Skeletal muscle satellite cell (primary cell): ENCODE measurements around the gene ZMIZ1.
"Not testable (repeated sequence)": the region's sequence is repeated elsewhere in the genome, so short reads cannot be mapped to it uniquely, and the experiment has no call there.

Experiments
- H3K27me3 ChIP-seq: 2 replicates; pipeline ENCODE4 v1.7.0; 2013; ENCODE audit warnings: low read length; ENCODE audit not compliant: control insufficient read depth, insufficient read depth
- H3K36me3 ChIP-seq: 2 replicates; pipeline ENCODE4 v1.7.0; 2013; ENCODE audit warnings: mild to moderate bottlenecking, control low read depth, low read length; ENCODE audit not compliant: insufficient read depth
- H3K4me1 ChIP-seq: 2 replicates; pipeline ENCODE4 v1.7.0; 2013; ENCODE audit warnings: low read length; ENCODE audit not compliant: control insufficient read depth, insufficient read depth
- H3K4me2 ChIP-seq: 2 replicates; pipeline ENCODE4 v1.7.0; 2013; ENCODE audit warnings: mild to moderate bottlenecking, low read length
- H3K4me3 ChIP-seq: 2 replicates; pipeline ENCODE4 v1.7.0; 2013; ENCODE audit warnings: low read length
- H3K9ac ChIP-seq: 2 replicates; pipeline ENCODE4 v1.7.0; 2013; ENCODE audit warnings: mild to moderate bottlenecking, low read depth, low read length, moderate library complexity
- H3K9me3 ChIP-seq: replicated peaks from 2 replicates; pipeline ENCODE4 v1.7.0; 2013; ENCODE audit warnings: mild to moderate bottlenecking, control low read depth, low read length

The ZMIZ1 gene

DNA sequence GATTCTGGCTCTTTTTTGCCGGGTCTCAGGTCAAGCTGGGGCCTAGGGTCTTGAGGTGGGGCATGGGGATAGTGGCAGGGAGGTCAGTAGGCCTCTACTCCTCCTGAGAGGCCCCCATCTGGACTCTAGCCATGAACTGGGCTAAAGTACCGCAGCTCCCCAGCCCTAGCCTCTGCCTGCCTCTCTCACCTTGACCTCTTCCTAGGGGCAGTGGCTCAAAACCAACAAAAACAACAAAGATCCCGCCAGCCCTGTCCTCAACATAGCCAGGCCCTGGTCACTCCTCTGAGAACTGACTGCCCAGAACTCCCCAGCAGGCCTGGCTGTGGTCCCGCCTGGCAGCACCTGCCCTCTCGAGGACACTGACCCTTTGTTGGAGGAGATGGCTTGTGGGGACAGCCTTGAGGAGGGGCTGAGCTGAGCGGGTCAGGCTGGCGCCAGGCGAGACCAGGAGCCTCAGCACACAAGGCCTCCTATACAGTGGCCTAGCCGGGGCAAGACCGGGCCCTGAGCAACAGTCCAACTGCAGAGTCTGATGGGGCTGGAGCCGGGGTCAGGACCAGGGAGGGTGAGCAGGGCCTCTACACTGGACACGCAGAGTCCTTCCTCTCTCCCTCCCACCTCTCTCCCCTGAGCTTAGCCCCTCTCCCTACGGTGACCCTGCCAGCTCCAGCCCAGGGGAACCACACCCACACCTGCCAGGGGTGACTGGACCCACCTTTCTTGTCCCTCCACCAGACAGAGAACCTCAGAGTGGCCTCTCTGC is 266.9 kb downstream of the ZMIZ1 start:
- no peaks in the 10 kb centered on the region for H3K9me3 ChIP-seq
- H3K4me1 ChIP-seq: peaks cover 27% of the 10 kb centered on the region
- no peaks in the 10 kb centered on the region for H3K27me3 ChIP-seq
- no peak overlapping the region for H3K9ac ChIP-seq
- no peak overlapping the region for H3K4me3 ChIP-seq
- no peaks in the 10 kb centered on the region for H3K36me3 ChIP-seq
- no peak overlapping the region for H3K4me2 ChIP-seq

- Histone ChIP-seq H3K27me3 (no peaks in the 10 kb centered on the region), H3K4me2 (no peak overlapping the region), H3K4me1 (peaks cover 23% of the 10 kb centered on the region), H3K9ac (no peak overlapping the region), H3K4me3 (no peak overlapping the region), H3K36me3 (no peaks in the 10 kb centered on the region), H3K9me3 (no peaks in the 10 kb centered on the region)
Observed at GRCh38 chr10:79336276-79336675, 267.5 kb downstream of the ZMIZ1 start.

GRCh38 chr10:79336739-79337138 is 268.0 kb downstream of the ZMIZ1 start:
- no peak overlapping the region for H3K4me3 ChIP-seq
- no peaks in the 10 kb centered on the region for H3K36me3 ChIP-seq
- H3K27me3 ChIP-seq: no peaks in the 10 kb centered on the region
- peaks cover 18% of the 10 kb centered on the region for H3K4me1 ChIP-seq
- no peaks in the 10 kb centered on the region for H3K9me3 ChIP-seq
- H3K9ac ChIP-seq: no peak overlapping the region
- H3K4me2 ChIP-seq: no peak overlapping the region

- H3K9me3 ChIP-seq, H3K4me3 ChIP-seq, H3K36me3 ChIP-seq, H3K9ac ChIP-seq, H3K4me2 ChIP-seq, H3K27me3 ChIP-seq: not testable (repeated sequence)
- peaks cover 13% of the 10 kb centered on the region for H3K4me1 ChIP-seq
Observed at GRCh38 chr10:79337783-79338469, 269.2 kb downstream of the ZMIZ1 start.

GRCh38 chr10:79339266-79339665 is 270.5 kb downstream of the ZMIZ1 start:
- Histone ChIP-seq H3K4me2 (no peak overlapping the region), H3K9me3 (no peaks in the 10 kb centered on the region), H3K9ac (no peak overlapping the region), H3K27me3 (no peaks in the 10 kb centered on the region), H3K4me1 (peaks cover 7% of the 10 kb centered on the region), H3K36me3 (no peaks in the 10 kb centered on the region), H3K4me3 (no peak overlapping the region)

DNA sequence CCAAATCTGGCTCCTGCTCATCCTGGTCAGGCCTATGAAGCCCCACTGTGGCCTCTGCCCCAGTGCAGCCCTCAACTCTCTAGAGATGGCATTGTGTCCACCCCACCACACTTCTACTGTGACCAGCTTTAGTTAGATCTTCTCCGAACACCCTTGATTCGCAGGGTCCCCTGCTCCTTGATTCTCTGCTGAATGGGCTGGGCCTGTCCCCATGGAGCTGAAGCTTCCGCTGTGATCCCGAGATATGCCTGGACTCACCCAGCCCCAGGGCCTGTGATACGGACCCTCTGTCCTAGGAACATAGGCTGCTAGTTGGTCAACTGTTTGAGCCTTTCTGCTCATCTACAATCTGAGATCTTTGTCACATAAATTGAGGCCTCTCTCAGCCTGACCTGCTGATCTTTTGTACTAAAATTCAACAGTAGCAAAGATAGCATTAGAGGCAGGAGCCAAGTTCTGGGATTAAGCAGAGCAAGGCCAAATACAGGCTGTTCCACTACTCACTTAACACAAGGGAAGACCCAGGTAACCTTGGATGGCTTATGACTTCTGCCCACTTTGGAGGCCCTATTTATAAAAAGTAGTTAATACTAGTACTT is 272.0 kb downstream of the ZMIZ1 start:
- no peaks in the 10 kb centered on the region for H3K27me3 ChIP-seq
- no peak overlapping the region for H3K4me3 ChIP-seq
- peaks cover 1% of the 10 kb centered on the region for H3K4me1 ChIP-seq
- H3K9ac ChIP-seq: no peak overlapping the region
- no peak overlapping the region for H3K4me2 ChIP-seq
- H3K9me3 ChIP-seq: no peaks in the 10 kb centered on the region
- no peaks in the 10 kb centered on the region for H3K36me3 ChIP-seq

GRCh38 chr10:79342295-79342761 is 273.6 kb downstream of the ZMIZ1 start:
- H3K4me2 ChIP-seq: no peak overlapping the region
- peaks cover 5% of the 10 kb centered on the region for H3K4me1 ChIP-seq
- H3K9ac ChIP-seq: no peak overlapping the region
- no peak overlapping the region for H3K4me3 ChIP-seq
- H3K9me3 ChIP-seq: no peaks in the 10 kb centered on the region
- H3K36me3 ChIP-seq: no peaks in the 10 kb centered on the region
- no peaks in the 10 kb centered on the region for H3K27me3 ChIP-seq

DNA sequence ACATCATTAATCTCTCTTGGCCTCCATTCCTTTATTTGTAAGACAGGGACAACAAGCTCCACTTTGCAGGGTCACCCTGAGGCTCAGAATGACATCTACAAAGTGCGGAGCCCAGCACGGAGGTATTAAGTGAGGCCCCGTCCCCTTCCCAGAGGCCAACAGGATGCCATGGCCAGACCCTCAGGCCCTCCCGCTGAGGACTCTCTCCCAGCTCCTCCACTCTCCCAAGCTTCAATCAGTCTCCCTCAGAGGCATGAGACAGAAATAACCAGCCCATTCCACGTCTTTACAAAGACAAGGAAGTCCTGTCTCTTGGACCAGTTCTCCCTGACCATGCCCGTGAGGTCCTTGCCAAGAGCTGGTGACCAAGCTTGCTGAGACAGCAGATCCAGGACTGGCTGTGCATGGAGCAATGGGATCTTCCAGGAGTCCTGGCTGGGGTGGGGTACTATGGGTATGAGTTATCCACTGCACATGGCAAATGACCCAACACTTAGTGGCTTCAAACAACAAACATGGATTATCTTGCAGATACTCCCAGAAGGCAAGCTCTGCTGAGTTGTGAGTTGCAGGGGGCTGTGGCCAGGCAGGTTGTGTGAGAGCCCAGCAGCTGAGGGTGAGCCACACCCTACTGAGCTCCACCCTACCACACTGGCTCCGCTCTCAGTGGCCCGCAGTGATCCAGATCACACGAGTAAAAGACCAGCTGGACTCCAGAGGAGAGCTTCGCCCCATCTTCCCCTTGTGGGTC is 274.2 kb downstream of the ZMIZ1 start:
- Histone ChIP-seq H3K9ac (no peak overlapping the region), H3K4me2 (no peak overlapping the region), H3K36me3 (no peaks in the 10 kb centered on the region), H3K27me3 (no peaks in the 10 kb centered on the region), H3K9me3 (no peaks in the 10 kb centered on the region), H3K4me3 (no peak overlapping the region), H3K4me1 (peaks cover 5% of the 10 kb centered on the region)

DNA sequence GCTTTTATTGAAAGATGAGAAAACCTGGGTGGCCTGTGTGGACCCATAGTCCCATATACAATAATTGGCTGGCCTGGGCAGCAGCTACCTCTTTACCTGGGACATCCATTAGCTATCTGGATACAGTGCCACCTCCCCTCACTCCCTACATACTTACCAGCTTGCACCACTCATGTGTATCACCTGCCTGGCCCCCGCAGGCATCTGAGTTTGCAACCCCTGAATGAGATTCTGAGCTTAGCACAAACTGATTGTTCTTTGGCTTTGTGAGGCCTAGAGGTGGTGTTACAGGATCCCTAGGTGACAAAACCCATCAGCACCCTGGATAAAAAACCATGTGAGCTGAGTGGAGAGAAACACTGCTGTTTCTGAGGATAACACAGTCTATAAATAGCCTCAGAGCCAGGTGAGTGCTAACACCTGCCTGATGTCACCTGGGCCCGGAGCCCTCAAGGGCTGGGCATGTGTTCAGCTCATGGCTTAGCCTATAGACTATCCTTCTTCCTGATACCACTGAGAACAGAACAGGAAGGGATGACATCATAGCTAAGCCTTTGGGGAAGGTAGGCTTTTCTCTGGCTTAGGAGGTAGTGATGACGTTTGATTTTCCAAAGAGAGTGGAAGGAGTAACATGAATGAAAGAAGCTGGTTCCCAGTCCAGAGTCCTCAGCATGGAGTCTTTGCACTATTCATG is 275.9 kb downstream of the ZMIZ1 start:
- no peak overlapping the region for H3K4me2 ChIP-seq
- H3K4me1 ChIP-seq: peaks cover 20% of the 10 kb centered on the region
- H3K9ac ChIP-seq: no peak overlapping the region
- no peaks in the 10 kb centered on the region for H3K9me3 ChIP-seq
- H3K27me3 ChIP-seq: no peaks in the 10 kb centered on the region
- peaks cover 12% of the 10 kb centered on the region for H3K36me3 ChIP-seq
- H3K4me3 ChIP-seq: no peak overlapping the region

- no peak overlapping the region for H3K9ac ChIP-seq
- H3K4me1 ChIP-seq: peaks cover 26% of the 10 kb centered on the region
- no peak overlapping the region for H3K4me2 ChIP-seq
- H3K4me3 ChIP-seq: no peak overlapping the region
- peaks cover 20% of the 10 kb centered on the region for H3K36me3 ChIP-seq
- no peaks in the 10 kb centered on the region for H3K27me3 ChIP-seq
- no peaks in the 10 kb centered on the region for H3K9me3 ChIP-seq
Observed at GRCh38 chr10:79345241-79346011, 276.7 kb downstream of the ZMIZ1 start.
